Neural progenitor cell (in vitro differentiated cells): ENCODE data around the gene DPP7.

Experiments
- CTCF ChIP-seq: fragments of 200-600 bp; sonication (generic); IDR thresholded peaks from 2 replicates; pipeline ENCODE4 v1.5.1; 2017; ENCODE audit warnings: antibody characterized with exemption, mild to moderate bottlenecking
- EZH2 ChIP-seq: fragments of 200-600 bp; sonication (generic); IDR thresholded peaks from 2 replicates; pipeline ENCODE4 v1.6.1; 2017; ENCODE audit warnings: antibody characterized with exemption, mild to moderate bottlenecking, moderate library complexity
- EZH2phosphoT487 ChIP-seq: fragments of 200-600 bp; sonication (generic); IDR thresholded peaks from 2 replicates; pipeline ENCODE4 v1.6.1; 2017; ENCODE audit warnings: antibody characterized with exemption

DNA sequence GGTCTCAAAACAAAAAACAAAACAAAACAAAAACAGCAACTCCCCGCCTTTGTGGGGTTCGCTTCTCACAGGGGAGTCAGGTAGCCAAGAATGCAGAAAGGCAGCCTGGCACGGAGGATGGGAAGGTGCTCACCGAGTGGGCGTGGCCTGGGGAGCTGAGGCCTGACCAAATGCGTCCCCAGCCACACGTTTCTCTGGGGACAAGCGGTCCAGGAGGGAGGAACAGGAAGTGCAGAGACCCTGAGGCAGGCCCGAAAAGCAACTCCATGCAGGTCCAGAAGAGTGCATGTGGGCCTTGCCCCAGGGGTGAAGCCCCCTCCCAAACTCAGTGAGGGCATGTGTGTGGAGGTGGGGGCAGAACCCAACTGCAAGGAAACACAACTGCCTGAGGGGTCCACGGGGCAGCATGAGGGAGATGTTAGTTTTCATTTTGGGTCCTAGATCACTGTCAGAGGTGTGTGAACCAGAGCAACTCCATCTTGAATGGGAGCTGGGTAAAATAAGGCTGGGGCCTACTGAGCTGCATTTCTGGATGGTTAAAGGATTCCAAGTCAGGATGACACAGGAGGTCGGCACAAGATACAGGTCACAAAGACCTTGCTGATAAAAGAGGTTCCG is 39.8 kb downstream of the DPP7 start:
- TF ChIP-seq CTCF = no peak
- TF ChIP-seq EZH2 = no peak
- no peak for TF ChIP-seq EZH2phosphoT487
